Measurements from ENCODE around the gene ROR1. TPM values are rescaled to one million over a fixed set of nuclear protein-coding genes. Genes with fewer than 3 reads are reported as not detected.

Gene ROR1
- total and polyA plus RNA-seq, 2 of the 13 experiments (the other 11 are each of a cell fraction or from before 2014, with no cell fraction given): 0.58 to 2.3 TPM

- no peak overlapping the region for H3K9ac ChIP-seq (ENCODE audit: insufficient read depth, low read depth, low read length)
- ChIA-PET CTCF (ENCODE audit: low intra/inter-chr PET ratio, low total read pairs) (no interaction called here), POLR2A (no interaction called here)
- FAIRE-seq: no peak
- no peaks in the 10 kb centered on the region for H3K4me1 ChIP-seq (ENCODE audit: insufficient read depth, low read length)
- 39% methylated on average over 2 of the region's 2 CpGs for WGBS (ENCODE audit: low lambda C conversion rate)
- BruUV-seq (replicated peaks): no TSS peak
- no peaks in the 10 kb centered on the region for H3K27me3 ChIP-seq (ENCODE audit: control insufficient read depth in 1 of 2, insufficient read depth in 2 of 2, low read length in 2 of 2)
- no peak for DNase-seq (ENCODE audit: low spot score)
- H3K79me2 ChIP-seq (ENCODE audit: insufficient read depth, low read length): no peaks in the 10 kb centered on the region
- no peak for ATAC-seq
- H4K20me1 ChIP-seq (ENCODE audit: insufficient read depth, low read length): no peaks in the 10 kb centered on the region
- H3K9me3 ChIP-seq (ENCODE audit: low read length): no peaks in the 10 kb centered on the region
- in situ Hi-C loops (cut with HindIII; ENCODE audit: extremely low pct_ligation_motif_present, low pct_unique_long_range_greater_than_20kb): loop anchor here (10.0 kb wide), 1 partner anchor 456 kb away; no protein-coding TSS in a partner anchor
- no peak overlapping the region for H3K27ac ChIP-seq (ENCODE audit: extremely low read length, insufficient read depth, low read length)
- no peak overlapping the region for H3K4me2 ChIP-seq (ENCODE audit: low read depth, low read length)
- H2AFZ ChIP-seq (ENCODE audit: low read length): no peak overlapping the region
- H3K36me3 ChIP-seq (replicated peaks in 1 of 2; ENCODE audit: control insufficient read depth in 1 of 2, insufficient read depth in 2 of 2, low read length in 2 of 2): no peaks in the 10 kb centered on the region
- H3K4me3 ChIP-seq (replicated peaks in 1 of 3; ENCODE audit: insufficient read depth in 1 of 3, low read depth in 2 of 3, low read length in 3 of 3): no peak overlapping the region
- intact Hi-C loops (cut with micrococcal nuclease; ENCODE audit: unreplicated experiment): no loop called here
- TF ChIP-seq DNMT3B (CRISPR knock-in tag; conservative IDR thresholded peaks at IDR 0.05) (no peak), HOMEZ (CRISPR knock-in tag; IDR thresholded peaks at IDR 0.05; ENCODE audit: low read depth) (no peak), MTF1 (CRISPR knock-in tag; IDR thresholded peaks at IDR 0.05) (no peak), ZNF362 (CRISPR knock-in tag; IDR thresholded peaks at IDR 0.05; ENCODE audit: borderline replicate concordance) (no peak), ZBTB33 (CRISPR knock-in tag; IDR thresholded peaks at IDR 0.05) (no peak), MLX (CRISPR knock-in tag; IDR thresholded peaks at IDR 0.05) (no peak), ZNF235 (CRISPR knock-in tag; IDR thresholded peaks at IDR 0.05; ENCODE audit: borderline replicate concordance) (no peak), ZFP90 (CRISPR knock-in tag; IDR thresholded peaks at IDR 0.05; ENCODE audit: borderline replicate concordance) (no peak), NFKBIZ (CRISPR knock-in tag; IDR thresholded peaks at IDR 0.05) (no peak), CSRNP2 (CRISPR knock-in tag; conservative IDR thresholded peaks at IDR 0.05; ENCODE audit: low read depth) (no peak), TFDP1 (CRISPR knock-in tag; IDR thresholded peaks at IDR 0.05; ENCODE audit: borderline replicate concordance) (no peak), ZNF784 (CRISPR knock-in tag; IDR thresholded peaks at IDR 0.05; ENCODE audit: borderline replicate concordance) (no peak), ATF7-NPFF (CRISPR knock-in tag; IDR thresholded peaks at IDR 0.05; ENCODE audit: low read depth) (no peak), ZBTB2 (CRISPR knock-in tag; IDR thresholded peaks at IDR 0.05; ENCODE audit: low read depth) (no peak)
Observed at GRCh38 chr1:64131155-64131554, 357.3 kb downstream of the ROR1 start.

Measured in HepG2 (cell line).